Duodenal mucosa (tissue), 2 donors: ENCODE measurements around the gene KDM4C.

Source experiments
- H3K27ac ChIP-seq: one replicate; pipeline ENCODE4 v1.7.0; 2013; ENCODE audit warnings: low read depth, low read length
- H3K27me3 ChIP-seq, 2 donors: one replicate each; pipeline ENCODE4 v1.7.0; 2013; ENCODE audit warnings: low read length in 2 of 2, control low read depth in 1 of 2; ENCODE audit not compliant: insufficient read depth in 2 of 2, control insufficient read depth in 1 of 2
- H3K36me3 ChIP-seq, 2 donors: one replicate each; pipeline ENCODE4 v1.7.0; 2013; ENCODE audit warnings: low read length in 2 of 2, control low read depth in 1 of 2; ENCODE audit not compliant: insufficient read depth in 2 of 2, control insufficient read depth in 1 of 2
- H3K4me1 ChIP-seq, 2 donors: one replicate each; pipeline ENCODE4 v1.7.0; 2013; ENCODE audit warnings: low read length in 2 of 2, control low read depth in 1 of 2; ENCODE audit not compliant: insufficient read depth in 2 of 2, control insufficient read depth in 1 of 2
- H3K4me3 ChIP-seq, 2 donors: one replicate each; pipeline ENCODE4 v1.7.0; 2013; ENCODE audit warnings: low read length in 2 of 2, low read depth in 1 of 2
- H3K9ac ChIP-seq, 2 donors: one replicate each; pipeline ENCODE4 v1.7.0; 2013; ENCODE audit warnings: low read length in 2 of 2, low read depth in 1 of 2
- H3K9me3 ChIP-seq, 2 donors: one replicate each; pipeline ENCODE4 v1.7.0; 2013; ENCODE audit warnings: low read length in 2 of 2, control low read depth in 1 of 2; ENCODE audit not compliant: control insufficient read depth in 1 of 2

KDM4C gene

GRCh38 chr9:6819112-6819511 lies 61.3 kb downstream of the KDM4C start:
- H3K27me3 ChIP-seq: no peaks in the 10 kb centered on the region
- no peak overlapping the region for H3K27ac ChIP-seq
- H3K4me1 ChIP-seq: peaks cover 12 to 15% of the 10 kb centered on the region in 2 donors
- H3K9me3 ChIP-seq: no peaks in the 10 kb centered on the region
- no peak overlapping the region for H3K4me3 ChIP-seq
- peaks cover 7 to 18% of the 10 kb centered on the region in 2 donors for H3K36me3 ChIP-seq
- no peak overlapping the region for H3K9ac ChIP-seq

- Histone ChIP-seq H3K27me3 (no peaks in the 10 kb centered on the region), H3K36me3 (peaks cover 7 to 21% of the 10 kb centered on the region in 2 donors), H3K4me1 (peaks cover 12 to 15% of the 10 kb centered on the region in 2 donors)
Observed at GRCh38 chr9:6819529-6819928, 61.8 kb downstream of the KDM4C start.

GRCh38 chr9:6822696-6823095 lies 64.9 kb downstream of the KDM4C start:
- Histone ChIP-seq H3K27me3 (no peaks in the 10 kb centered on the region), H3K4me3 (no peak overlapping the region), H3K9ac (no peak overlapping the region), H3K36me3 (peaks cover 11 to 19% of the 10 kb centered on the region in 2 donors), H3K4me1 (peaks cover 12 to 15% of the 10 kb centered on the region in 2 donors), H3K27ac (no peak overlapping the region), H3K9me3 (no peaks in the 10 kb centered on the region)

More at GRCh38 chr9:6819529-6819928, 61.8 kb downstream of the KDM4C start:
- Histone ChIP-seq H3K27ac (no peak overlapping the region), H3K9me3 (no peaks in the 10 kb centered on the region), H3K9ac (no peak overlapping the region), H3K4me3 (no peak overlapping the region)

- Histone ChIP-seq H3K27me3 (no peaks in the 10 kb centered on the region), H3K27ac (no peak overlapping the region), H3K4me3 (no peak overlapping the region), H3K4me1 (no peaks in the 10 kb centered on the region), H3K9ac (no peak overlapping the region), H3K36me3 (peaks cover 11 to 21% of the 10 kb centered on the region in 2 donors), H3K9me3 (peaks cover 0 to 2% of the 10 kb centered on the region in 2 donors)
Observed at GRCh38 chr9:6827439-6828145, 69.8 kb downstream of the KDM4C start.

- Histone ChIP-seq H3K9ac (no peak overlapping the region), H3K4me3 (no peak overlapping the region)
Observed at GRCh38 chr9:6829027-6829426, 71.3 kb downstream of the KDM4C start.

GRCh38 chr9:6829536-6829935 lies 71.8 kb downstream of the KDM4C start:
- no peaks in the 10 kb centered on the region for H3K4me1 ChIP-seq
- no peak overlapping the region for H3K4me3 ChIP-seq
- H3K36me3 ChIP-seq: peaks cover 4 to 12% of the 10 kb centered on the region in 2 donors
- H3K9me3 ChIP-seq: peaks cover 0 to 2% of the 10 kb centered on the region in 2 donors
- no peak overlapping the region for H3K9ac ChIP-seq
- no peaks in the 10 kb centered on the region for H3K27me3 ChIP-seq
- no peak overlapping the region for H3K27ac ChIP-seq

More at GRCh38 chr9:6829027-6829426, 71.3 kb downstream of the KDM4C start:
- Histone ChIP-seq H3K36me3 (peaks cover 4 to 10% of the 10 kb centered on the region in 2 donors), H3K4me1 (no peaks in the 10 kb centered on the region), H3K9me3 (peaks cover 0 to 2% of the 10 kb centered on the region in 2 donors), H3K27ac (no peak overlapping the region), H3K27me3 (no peaks in the 10 kb centered on the region)

- Histone ChIP-seq H3K9me3 (peaks cover 0 to 2% of the 10 kb centered on the region in 2 donors), H3K9ac (no peak overlapping the region), H3K4me3 (no peak overlapping the region), H3K4me1 (no peaks in the 10 kb centered on the region), H3K27ac (no peak overlapping the region), H3K36me3 (peaks cover 0 to 17% of the 10 kb centered on the region in 2 donors), H3K27me3 (no peaks in the 10 kb centered on the region)
Observed at GRCh38 chr9:6833518-6834192, 75.9 kb downstream of the KDM4C start.

GRCh38 chr9:6834306-6834705 lies 76.5 kb downstream of the KDM4C start:
- Histone ChIP-seq H3K9ac (no peak overlapping the region), H3K27ac (no peak overlapping the region), H3K36me3 (peaks cover 0 to 17% of the 10 kb centered on the region in 2 donors), H3K27me3 (no peaks in the 10 kb centered on the region), H3K9me3 (peaks cover 0 to 2% of the 10 kb centered on the region in 2 donors), H3K4me1 (no peaks in the 10 kb centered on the region), H3K4me3 (no peak overlapping the region)

- H3K9ac ChIP-seq: no peak overlapping the region
- no peaks in the 10 kb centered on the region for H3K9me3 ChIP-seq
- H3K27me3 ChIP-seq: no peaks in the 10 kb centered on the region
- H3K36me3 ChIP-seq: peaks cover 0 to 14% of the 10 kb centered on the region in 2 donors
- H3K27ac ChIP-seq: no peak overlapping the region
- no peak overlapping the region for H3K4me3 ChIP-seq
- H3K4me1 ChIP-seq: no peaks in the 10 kb centered on the region
Observed at GRCh38 chr9:6838158-6838557, 80.4 kb downstream of the KDM4C start.

GRCh38 chr9:6842584-6842947 lies 84.8 kb downstream of the KDM4C start:
- Histone ChIP-seq H3K4me3 (no peak overlapping the region), H3K36me3 (peaks cover 0 to 2% of the 10 kb centered on the region in 2 donors), H3K4me1 (peaks cover 0 to 6% of the 10 kb centered on the region in 2 donors), H3K27me3 (no peaks in the 10 kb centered on the region), H3K27ac (no peak overlapping the region), H3K9me3 (no peaks in the 10 kb centered on the region), H3K9ac (no peak overlapping the region)
